Muscle of back (tissue), 11 donors: ENCODE measurements around the gene EXO1. TPM values are rescaled to one million over a fixed set of nuclear protein-coding genes. Genes with fewer than 3 reads are reported as not detected.
A peak's percentile ranks its signal among the peaks of the same experiment; 100 is the strongest.

Experiments
- DNase-seq, 3 donors: peaks; one replicate each; pipeline versions ENCODE4 v3.0.0 to v3.0.0-alpha.2; 2013
- polyA plus RNA-seq, 10 donors: library from polyadenylated mRNA; unstranded; fragments of 120-200 nt; gene quantifications; one replicate each; pipeline ENCODE4 v1.2.1, GENCODE V29; 2013; ENCODE audit not compliant: insufficient read length in 10 of 10

EXO1 gene
- polyA plus RNA-seq, 10 donors, result 5.5 to 11.1 (median 7.8) TPM

- no peak for DNase-seq
Measured at GRCh38 chr1:241891296-241891695, 43.3 kb downstream of the EXO1 start.

GRCh38 chr1:241894016-241894415, 46.0 kb downstream of the EXO1 start:
- no peak for DNase-seq

GRCh38 chr1:241895013-241895412, 47.0 kb downstream of the EXO1 start:
- no peak for DNase-seq

DNA sequence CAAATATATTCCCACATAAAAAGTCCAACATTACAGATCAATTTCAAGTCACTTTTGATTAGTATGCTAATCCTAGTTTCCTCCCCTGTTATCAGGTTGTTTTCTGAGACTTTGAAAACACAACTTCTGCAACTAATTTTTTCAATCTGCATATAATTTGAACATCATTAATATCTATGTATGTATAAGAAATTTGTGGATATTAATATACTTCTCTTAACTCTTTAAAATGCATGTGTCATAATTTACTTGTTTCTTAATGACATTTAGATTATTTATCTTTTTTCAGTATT, 48.6 kb downstream of the EXO1 start:
- DNase-seq, result no peak

- no peak for DNase-seq
Measured at GRCh38 chr1:241899210-241899609, 51.2 kb downstream of the EXO1 start.

GRCh38 chr1:241900381-241900780, 52.4 kb downstream of the EXO1 start:
- no peak for DNase-seq

GRCh38 chr1:241902391-241903065, 54.5 kb downstream of the EXO1 start:
- peak; percentile 20 to 86 (median 61) for DNase-seq

- no peak for DNase-seq
Measured at GRCh38 chr1:241916196-241916595, 68.2 kb downstream of the EXO1 start.

DNA sequence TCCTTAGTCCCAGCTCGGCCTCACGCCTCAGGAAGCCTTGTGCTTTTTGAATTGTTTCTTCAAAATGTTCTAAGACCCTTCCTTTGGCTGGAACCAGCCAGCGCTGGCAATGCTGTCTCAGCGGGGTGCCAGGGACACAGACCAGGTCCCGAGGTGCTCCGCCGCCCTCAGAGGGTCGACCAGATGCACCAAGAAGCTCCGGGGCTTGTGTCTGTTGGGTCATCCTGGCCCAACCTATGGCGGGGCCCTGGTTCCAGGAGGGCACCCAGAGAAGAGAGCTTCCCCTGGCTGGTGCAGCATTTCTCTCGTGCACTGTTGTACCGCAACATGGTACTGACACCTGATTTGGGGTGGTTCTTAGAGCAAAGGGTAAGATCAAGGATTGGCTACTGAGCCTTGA, 69.5 kb downstream of the EXO1 start:
- DNase-seq, result no peak

GRCh38 chr1:241918879-241919278, 70.9 kb downstream of the EXO1 start:
- DNase-seq, result peak in 2 of 3 donors; percentile 12 to 41

GRCh38 chr1:241924080-241924808, 76.2 kb downstream of the EXO1 start:
- no peak for DNase-seq

GRCh38 chr1:241926141-241926540, 78.1 kb downstream of the EXO1 start:
- no peak for DNase-seq

DNA sequence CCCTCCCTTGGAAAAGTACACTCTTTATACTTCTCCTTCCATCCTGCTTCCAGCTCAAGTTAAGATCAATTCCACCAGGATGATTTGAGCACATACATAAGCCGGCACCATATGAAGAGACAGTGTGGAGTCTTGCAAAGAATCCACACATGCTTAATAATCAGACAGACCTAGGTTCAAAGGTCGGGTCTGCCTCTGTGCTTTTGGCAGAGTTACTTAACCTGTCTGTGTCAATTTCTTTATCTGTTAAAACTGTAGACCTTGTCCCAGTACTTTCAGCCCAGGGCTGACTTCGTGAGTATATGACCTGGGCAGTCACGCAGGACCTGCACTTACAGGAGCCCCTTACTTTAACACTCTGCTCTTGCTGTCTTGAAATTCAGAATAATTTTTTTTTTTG, 79.3 kb downstream of the EXO1 start:
- no peak for DNase-seq

DNA sequence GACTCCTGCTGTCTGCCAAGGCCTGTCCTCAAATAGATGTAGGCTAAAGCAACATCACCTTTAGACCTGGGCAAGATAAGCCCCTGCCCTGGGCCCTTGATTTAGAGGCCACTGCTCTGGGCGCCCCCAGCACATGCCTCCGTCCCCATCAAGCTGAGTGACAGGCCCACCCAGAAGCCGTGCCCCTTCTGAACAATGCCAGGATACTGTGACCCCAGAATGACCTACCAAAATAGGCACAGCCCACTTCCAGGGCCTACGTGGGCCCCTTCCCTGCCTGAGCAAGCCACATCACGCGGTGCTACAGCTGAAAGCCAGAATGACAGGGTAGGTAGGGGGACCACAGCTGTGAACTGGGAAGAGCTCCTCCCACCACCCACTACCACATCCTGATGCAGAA, 84.8 kb downstream of the EXO1 start:
- DNase-seq, result no peak

DNA sequence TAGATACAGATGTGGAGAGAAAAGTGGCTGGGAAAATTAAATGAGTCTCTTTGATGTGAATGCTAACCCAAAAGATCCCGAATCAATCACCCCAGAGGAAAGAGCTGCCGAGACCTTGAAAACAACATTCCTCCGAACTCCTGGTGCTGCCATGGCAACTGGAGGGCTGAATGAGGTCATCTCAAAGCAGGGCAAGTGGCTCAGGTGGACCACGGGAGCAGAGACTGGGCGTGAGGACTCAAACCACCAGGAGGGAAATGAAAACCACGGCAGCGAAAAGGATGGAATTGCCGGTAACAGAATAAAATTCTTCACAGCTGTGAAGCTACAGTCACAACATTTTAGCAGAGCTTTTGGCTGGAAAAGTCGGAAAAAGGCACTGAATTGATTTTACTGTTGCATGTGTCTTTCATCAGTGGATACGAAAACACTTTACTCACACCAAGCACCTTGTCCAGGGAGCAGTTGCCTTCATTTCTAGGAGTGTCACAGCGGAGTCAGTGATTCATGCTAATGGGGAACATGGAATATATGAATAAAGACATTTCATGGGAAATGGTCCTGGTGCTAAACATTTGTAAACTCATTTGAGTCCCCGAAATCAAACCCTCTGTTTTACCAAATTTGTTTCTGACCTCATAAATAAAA, 86.3 kb downstream of the EXO1 start:
- DNase-seq, result peak; percentile 54 to 83 (median 82)

GRCh38 chr1:241934866-241935265, 86.9 kb downstream of the EXO1 start:
- peak in 2 of 3 donors; percentile 39 to 54 for DNase-seq

Other genes with a start within 250 kb of the EXO1 start
- 10 to 100 TPM; 10.1 to 18.9 (median 13.2) TPM for gene CHML, start 207.8 kb upstream of the EXO1 start, polyA plus RNA-seq
- 10 to 100 TPM; 15.8 to 27.9 (median 18.6) TPM for gene OPN3, start 207.8 kb upstream of the EXO1 start, polyA plus RNA-seq
- gene WDR64, start 195.9 kb upstream of the EXO1 start, polyA plus RNA-seq, result under 1 TPM in 8 of 10 donors, not detected in 2; 0.08 to 0.66 (median 0.27) TPM
- 1 to 10 TPM in 1 of 10 donors, under 1 TPM in 9; 0.19 to 1.2 (median 0.48) TPM for gene BECN2, start 109.6 kb downstream of the EXO1 start, polyA plus RNA-seq
- gene MAP1LC3C, start 150.9 kb downstream of the EXO1 start, polyA plus RNA-seq, result 10 to 100 TPM; 10.2 to 29.5 (median 16.3) TPM